ENCODE results near the gene ATP6V0C. TPM values are rescaled to one million over a fixed set of nuclear protein-coding genes. Genes with fewer than 3 reads are reported as not detected.
"Not testable (repeated sequence)": the region's sequence is repeated elsewhere in the genome, so short reads cannot be mapped to it uniquely, and the experiment has no call there.

Gene ATP6V0C
- total RNA-seq, 1 experiment from 2014 or later, result 260 TPM

DNA sequence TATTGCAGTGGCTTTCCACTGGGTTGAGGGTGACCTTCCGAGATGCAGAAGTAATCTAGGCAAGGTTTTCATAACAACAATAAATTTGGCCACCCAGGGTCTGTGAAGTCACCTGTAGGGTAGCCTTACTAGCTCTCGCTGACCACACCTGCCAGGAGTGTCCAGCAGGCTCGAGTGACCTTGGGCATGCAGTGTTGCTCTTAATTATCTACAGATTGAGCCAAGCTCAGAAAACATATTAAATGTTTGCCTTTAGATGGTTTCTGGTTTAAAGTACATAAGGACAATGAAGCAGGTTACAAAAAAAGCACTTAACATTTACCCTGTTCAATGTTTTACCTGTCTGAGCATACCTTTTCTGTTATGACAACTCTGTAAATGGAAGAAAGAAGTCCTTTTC is 37.0 kb upstream of the ATP6V0C start:
- DNase-seq, result no peak
- Mint-ChIP-seq H3K4me1 (ENCODE audit: low read depth, unreplicated experiment) (peaks cover 28% of the 10 kb centered on the region), H3K9me3 (ENCODE audit: low read depth, unreplicated experiment) (no peaks in the 10 kb centered on the region), H3K36me3 (ENCODE audit: insufficient read depth, unreplicated experiment) (peaks cover 32% of the 10 kb centered on the region), H3K27me3 (ENCODE audit: unreplicated experiment) (peaks cover 20% of the 10 kb centered on the region), H3K4me3 (ENCODE audit: low read depth, unreplicated experiment) (no peak overlapping the region), H3K27ac (ENCODE audit: unreplicated experiment) (no peak overlapping the region)
- BruUV-seq (replicated peaks), result TSS peak; percentile 51
- intact Hi-C loops (cut with micrococcal nuclease; ENCODE audit: unreplicated experiment), result no loop called here
- no peak for TF ChIP-seq CTCF (IDR thresholded peaks at IDR 0.05; ENCODE audit: unreplicated experiment)
- CTCF ChIA-PET, result no interaction called here

GRCh38 chr16:2477327-2477726 is 36.4 kb upstream of the ATP6V0C start:
- TF ChIP-seq CTCF (IDR thresholded peaks at IDR 0.05; ENCODE audit: unreplicated experiment), result no peak
- no peak overlapping the region for H3K27ac Mint-ChIP-seq (ENCODE audit: unreplicated experiment)
- peaks cover 28% of the 10 kb centered on the region for H3K4me1 Mint-ChIP-seq (ENCODE audit: low read depth, unreplicated experiment)
- no peak overlapping the region for H3K4me3 Mint-ChIP-seq (ENCODE audit: low read depth, unreplicated experiment)
- no peak for DNase-seq
- H3K27me3 Mint-ChIP-seq (ENCODE audit: unreplicated experiment), result peaks cover 14% of the 10 kb centered on the region
- peaks cover 33% of the 10 kb centered on the region for H3K36me3 Mint-ChIP-seq (ENCODE audit: insufficient read depth, unreplicated experiment)
- intact Hi-C loops (cut with micrococcal nuclease; ENCODE audit: unreplicated experiment), result no loop called here
- H3K9me3 Mint-ChIP-seq (ENCODE audit: low read depth, unreplicated experiment), result no peaks in the 10 kb centered on the region
- no TSS peak for BruUV-seq (replicated peaks)
- CTCF ChIA-PET, result no interaction called here

DNA sequence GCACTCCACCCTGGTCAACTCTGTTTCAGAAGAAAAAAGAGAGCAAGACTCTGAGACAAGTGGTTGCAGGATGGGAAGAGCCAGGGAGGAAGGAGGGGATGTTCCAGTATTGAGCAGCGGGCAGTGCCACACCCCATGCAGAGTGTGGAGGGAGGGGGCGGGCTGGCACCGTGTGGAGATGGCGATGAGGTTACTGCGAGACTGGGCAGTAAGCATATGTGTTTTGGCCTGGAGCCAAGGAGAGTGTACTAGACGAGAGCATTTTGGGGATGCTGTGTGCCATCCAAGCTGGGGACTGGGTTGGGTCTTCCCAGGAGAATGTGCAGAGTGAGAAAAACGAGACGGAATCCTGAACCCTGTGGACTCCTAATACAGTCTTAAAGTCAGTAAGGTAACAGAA is 35.5 kb upstream of the ATP6V0C start:
- peaks cover 5% of the 10 kb centered on the region for H3K27me3 Mint-ChIP-seq (ENCODE audit: unreplicated experiment)
- CTCF ChIA-PET, result no interaction called here

DNA sequence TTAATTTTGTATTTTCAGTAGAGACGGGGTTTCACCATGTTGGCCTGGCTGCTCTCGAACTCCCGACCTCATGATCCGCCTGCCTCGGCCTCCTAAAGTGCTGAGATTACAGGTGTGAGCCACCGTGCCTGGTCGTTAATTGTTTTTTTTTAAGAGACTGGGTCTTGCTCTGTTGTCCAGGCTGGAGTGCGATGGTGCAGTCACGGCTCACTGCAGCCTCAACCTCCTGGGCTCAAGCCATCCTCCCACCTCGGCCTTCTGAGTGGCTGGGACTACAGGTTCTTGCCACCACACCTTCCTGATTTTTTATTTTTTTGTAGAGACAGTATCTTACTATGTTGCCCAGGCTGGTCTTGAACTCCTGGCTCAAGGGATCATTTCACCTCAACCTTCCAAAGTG is 33.8 kb upstream of the ATP6V0C start:
- DNase-seq; H3K9me3 Mint-ChIP-seq (ENCODE audit: low read depth, unreplicated experiment); BruUV-seq (replicated peaks); H3K4me3 Mint-ChIP-seq (ENCODE audit: low read depth, unreplicated experiment); H3K27ac Mint-ChIP-seq (ENCODE audit: unreplicated experiment); intact Hi-C loops (cut with micrococcal nuclease; ENCODE audit: unreplicated experiment); CTCF ChIA-PET; H3K27me3 Mint-ChIP-seq (ENCODE audit: unreplicated experiment): not testable (repeated sequence)
- Mint-ChIP-seq H3K36me3 (ENCODE audit: insufficient read depth, unreplicated experiment) (peaks cover 17% of the 10 kb centered on the region), H3K4me1 (ENCODE audit: low read depth, unreplicated experiment) (peaks cover 20% of the 10 kb centered on the region)

More for the DNA sequence above, 35.5 kb upstream of the ATP6V0C start:
- TF ChIP-seq CTCF (IDR thresholded peaks at IDR 0.05; ENCODE audit: unreplicated experiment), result no peak
- BruUV-seq (replicated peaks), result no TSS peak
- Mint-ChIP-seq H3K4me3 (ENCODE audit: low read depth, unreplicated experiment) (no peak overlapping the region), H3K9me3 (ENCODE audit: low read depth, unreplicated experiment) (no peaks in the 10 kb centered on the region), H3K27ac (ENCODE audit: unreplicated experiment) (no peak overlapping the region), H3K4me1 (ENCODE audit: low read depth, unreplicated experiment) (peaks cover 23% of the 10 kb centered on the region), H3K36me3 (ENCODE audit: insufficient read depth, unreplicated experiment) (peaks cover 33% of the 10 kb centered on the region)
- intact Hi-C loops (cut with micrococcal nuclease; ENCODE audit: unreplicated experiment), result no loop called here
- no peak for DNase-seq

DNA sequence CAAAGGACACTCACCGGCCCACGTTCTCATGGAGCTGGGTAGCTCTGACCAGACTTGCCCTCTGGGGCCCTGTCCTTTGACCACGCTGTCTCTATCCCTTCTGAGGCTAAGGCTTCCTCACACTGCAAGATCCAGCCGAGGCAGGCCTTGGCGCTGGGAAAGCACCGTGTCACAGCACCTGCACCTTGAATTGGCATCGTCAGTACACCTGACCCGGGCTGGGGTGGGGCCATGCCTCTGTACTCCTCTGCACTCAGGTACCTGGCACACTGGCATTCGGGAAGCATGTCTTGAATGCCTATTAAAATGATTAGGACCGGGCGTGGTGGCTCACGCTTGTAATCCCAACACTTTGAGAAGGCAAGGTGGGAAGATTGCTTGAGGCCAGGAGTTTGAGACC is 32.8 kb upstream of the ATP6V0C start:
- no peak for TF ChIP-seq CTCF (IDR thresholded peaks at IDR 0.05; ENCODE audit: unreplicated experiment)
- Mint-ChIP-seq H3K27ac (ENCODE audit: unreplicated experiment) (no peak overlapping the region), H3K27me3 (ENCODE audit: unreplicated experiment) (no peaks in the 10 kb centered on the region), H3K4me1 (ENCODE audit: low read depth, unreplicated experiment) (peaks cover 18% of the 10 kb centered on the region), H3K9me3 (ENCODE audit: low read depth, unreplicated experiment) (no peaks in the 10 kb centered on the region), H3K36me3 (ENCODE audit: insufficient read depth, unreplicated experiment) (peaks cover 11% of the 10 kb centered on the region), H3K4me3 (ENCODE audit: low read depth, unreplicated experiment) (no peak overlapping the region)
- intact Hi-C loops (cut with micrococcal nuclease; ENCODE audit: unreplicated experiment), result no loop called here
- BruUV-seq (replicated peaks), result no TSS peak
- CTCF ChIA-PET, result no interaction called here
- no peak for DNase-seq
